ENCODE data around the gene FAM199X.
A peak's percentile ranks its signal among the peaks of the same experiment; 100 is the strongest.

Gene FAM199X

GRCh38 chrX:104165894-104166734 is at the start of gene FAM199X:
Gene FAM199X, plus strand, starts transcription at chrX:104166453. Its CDS starts 333 bp downstream, at chrX:104166786.
- DNase-seq, result peak; percentile 83 to 84

- DNase-seq, result no peak
Observed at GRCh38 chrX:104117759-104118158, 48.5 kb upstream of the FAM199X start.

GRCh38 chrX:104118765-104119164 is 47.5 kb upstream of the FAM199X start:
- no peak for DNase-seq

- DNase-seq, result peak; percentile 22 to 39
Observed at GRCh38 chrX:104122829-104123228, 43.4 kb upstream of the FAM199X start.

- DNase-seq, result no peak
Observed at GRCh38 chrX:104126856-104127255, 39.4 kb upstream of the FAM199X start.

- DNase-seq, result no peak
Observed at GRCh38 chrX:104130808-104131207, 35.4 kb upstream of the FAM199X start.

GRCh38 chrX:104134583-104135261 is 31.5 kb upstream of the FAM199X start:
- DNase-seq, result no peak

GRCh38 chrX:104135677-104136076 is 30.6 kb upstream of the FAM199X start:
- no peak for DNase-seq

- DNase-seq, result peak; percentile 71 to 72
Observed at GRCh38 chrX:104136241-104137019, 29.8 kb upstream of the FAM199X start.

GRCh38 chrX:104137496-104137895 is 28.8 kb upstream of the FAM199X start:
- DNase-seq, result no peak

GRCh38 chrX:104141087-104141760 is 25.0 kb upstream of the FAM199X start:
- DNase-seq, result no peak

- DNase-seq, result no peak
Observed at GRCh38 chrX:104151037-104151436, 15.2 kb upstream of the FAM199X start.

GRCh38 chrX:104156630-104157529 is 9.4 kb upstream of the FAM199X start, which contains the start of gene SLC25A53:
Gene SLC25A53, minus strand, starts transcription at chrX:104157009. Its CDS starts 51,752 bp downstream, at chrX:104105257.
- peak; percentile 84 to 89 for DNase-seq

- DNase-seq, result peak in 1 of 2 experiments; percentile 0
Observed at GRCh38 chrX:104166735-104167436, 633 bp downstream of the FAM199X start.

GRCh38 chrX:104168127-104168526 is 1.9 kb downstream of the FAM199X start:
- no peak for DNase-seq

GRCh38 chrX:104172121-104172520 is 5.9 kb downstream of the FAM199X start:
- DNase-seq, result no peak

GRCh38 chrX:104172788-104173187 is 6.5 kb downstream of the FAM199X start:
- DNase-seq, result no peak

- no peak for DNase-seq
Observed at GRCh38 chrX:104173841-104174240, 7.6 kb downstream of the FAM199X start.

GRCh38 chrX:104183685-104184084 is 17.4 kb downstream of the FAM199X start:
- DNase-seq, result no peak

GRCh38 chrX:104187931-104188330 is 21.7 kb downstream of the FAM199X start:
- no peak for DNase-seq

GRCh38 chrX:104189837-104190236 is 23.6 kb downstream of the FAM199X start:
- no peak for DNase-seq

All from Kasumi-1 (cell line).